Stimulated activated naive CD8-positive, alpha-beta T cell treated with anti-CD3 and anti-CD28 coated beads, Interleukin-15, Interleukin-2, amounts not matched to agents 100 ng/mL and 50 ng/mL, for 24 hours (primary cell): ENCODE results near the gene TRAF5.
A peak's percentile ranks its signal among the peaks of the same experiment; 100 is the strongest.
"Not testable (repeated sequence)": the region's sequence is repeated elsewhere in the genome, so short reads cannot be mapped to it uniquely, and the experiment has no call there.

Experiments
- H3K27ac Mint-ChIP-seq: one replicate; pipeline ENCODE4 v1.8.0; 2021; ENCODE audit warnings: mild to moderate bottlenecking, mixed read lengths
- H3K27me3 Mint-ChIP-seq: one replicate; pipeline ENCODE4 v1.8.0; 2021; ENCODE audit warnings: mixed read lengths
- H3K36me3 Mint-ChIP-seq: one replicate; pipeline ENCODE4 v1.8.0; 2021; ENCODE audit warnings: low read depth, mixed read lengths
- H3K4me1 Mint-ChIP-seq: one replicate; pipeline ENCODE4 v1.8.0; 2021; ENCODE audit warnings: low read depth, mixed read lengths
- H3K4me3 Mint-ChIP-seq: one replicate; pipeline ENCODE4 v1.8.0; 2021; ENCODE audit warnings: mild to moderate bottlenecking, mixed read lengths
- H3K9me3 Mint-ChIP-seq: one replicate; pipeline ENCODE4 v1.8.0; 2021; ENCODE audit warnings: mixed read lengths

The TRAF5 gene

GRCh38 chr1:211375146-211375818, 48.6 kb downstream of the TRAF5 start:
- no peaks in the 10 kb centered on the region for H3K27me3 Mint-ChIP-seq
- peaks cover 59% of the 10 kb centered on the region for H3K36me3 Mint-ChIP-seq
- no peak overlapping the region for H3K4me3 Mint-ChIP-seq
- H3K4me1 Mint-ChIP-seq, result peaks cover 37% of the 10 kb centered on the region
- H3K9me3 Mint-ChIP-seq, result no peaks in the 10 kb centered on the region
- H3K27ac Mint-ChIP-seq, result no peak overlapping the region

GRCh38 chr1:211375949-211376348, 49.3 kb downstream of the TRAF5 start:
- H3K9me3 Mint-ChIP-seq, result no peaks in the 10 kb centered on the region
- no peak overlapping the region for H3K4me3 Mint-ChIP-seq
- peak overlapping the region; percentile 9 for H3K27ac Mint-ChIP-seq
- H3K36me3 Mint-ChIP-seq, result peaks cover 54% of the 10 kb centered on the region
- H3K27me3 Mint-ChIP-seq, result no peaks in the 10 kb centered on the region
- H3K4me1 Mint-ChIP-seq, result peaks cover 42% of the 10 kb centered on the region

- peaks cover 49% of the 10 kb centered on the region for H3K4me1 Mint-ChIP-seq
- no peaks in the 10 kb centered on the region for H3K27me3 Mint-ChIP-seq
- H3K27ac Mint-ChIP-seq, result peak overlapping the region; percentile 57
- H3K36me3 Mint-ChIP-seq, result peaks cover 47% of the 10 kb centered on the region
- H3K9me3 Mint-ChIP-seq, result no peaks in the 10 kb centered on the region
- H3K4me3 Mint-ChIP-seq, result no peak overlapping the region
Measured at GRCh38 chr1:211376807-211377470, 50.3 kb downstream of the TRAF5 start.

GRCh38 chr1:211377539-211378450, 51.2 kb downstream of the TRAF5 start:
- Mint-ChIP-seq H3K27me3 (no peaks in the 10 kb centered on the region), H3K9me3 (no peaks in the 10 kb centered on the region), H3K4me3 (no peak overlapping the region), H3K4me1 (peaks cover 57% of the 10 kb centered on the region), H3K36me3 (peaks cover 42% of the 10 kb centered on the region), H3K27ac (peak overlapping the region; percentile 56)

- no peaks in the 10 kb centered on the region for H3K27me3 Mint-ChIP-seq
- H3K36me3 Mint-ChIP-seq, result peaks cover 42% of the 10 kb centered on the region
- no peaks in the 10 kb centered on the region for H3K9me3 Mint-ChIP-seq
- H3K4me1 Mint-ChIP-seq, result peaks cover 68% of the 10 kb centered on the region
- no peak overlapping the region for H3K4me3 Mint-ChIP-seq
- H3K27ac Mint-ChIP-seq, result peak overlapping the region; percentile 13
Measured at GRCh38 chr1:211378844-211379243, 52.2 kb downstream of the TRAF5 start.

- Mint-ChIP-seq H3K4me3 (no peak overlapping the region), H3K4me1 (peaks cover 69% of the 10 kb centered on the region), H3K27ac (no peak overlapping the region), H3K9me3 (no peaks in the 10 kb centered on the region), H3K36me3 (peaks cover 36% of the 10 kb centered on the region), H3K27me3 (no peaks in the 10 kb centered on the region)
Measured at GRCh38 chr1:211379446-211379845, 52.8 kb downstream of the TRAF5 start.

- peaks cover 19% of the 10 kb centered on the region for H3K36me3 Mint-ChIP-seq
- peaks cover 66% of the 10 kb centered on the region for H3K4me1 Mint-ChIP-seq
- no peaks in the 10 kb centered on the region for H3K9me3 Mint-ChIP-seq
- H3K4me3 Mint-ChIP-seq, result peak overlapping the region; percentile 91
- no peaks in the 10 kb centered on the region for H3K27me3 Mint-ChIP-seq
- H3K27ac Mint-ChIP-seq, result peak overlapping the region; percentile 93
Measured at GRCh38 chr1:211381481-211382181, 55.0 kb downstream of the TRAF5 start.

GRCh38 chr1:211382182-211382713, 55.6 kb downstream of the TRAF5 start:
- H3K27ac Mint-ChIP-seq, result peak overlapping the region; percentile 93
- H3K27me3 Mint-ChIP-seq, result peaks cover 3% of the 10 kb centered on the region
- H3K9me3 Mint-ChIP-seq, result no peaks in the 10 kb centered on the region
- H3K36me3 Mint-ChIP-seq, result peaks cover 17% of the 10 kb centered on the region
- H3K4me1 Mint-ChIP-seq, result peaks cover 61% of the 10 kb centered on the region
- peak overlapping the region; percentile 91 for H3K4me3 Mint-ChIP-seq

GRCh38 chr1:211382714-211383480, 56.3 kb downstream of the TRAF5 start:
- Mint-ChIP-seq H3K27ac (peak overlapping the region; percentile 93), H3K36me3 (peaks cover 11% of the 10 kb centered on the region), H3K4me1 (peaks cover 54% of the 10 kb centered on the region), H3K4me3 (peak overlapping the region; percentile 91), H3K27me3 (peaks cover 3% of the 10 kb centered on the region), H3K9me3 (no peaks in the 10 kb centered on the region)

- H3K9me3 Mint-ChIP-seq, result no peaks in the 10 kb centered on the region
- peaks cover 3% of the 10 kb centered on the region for H3K27me3 Mint-ChIP-seq
- H3K27ac Mint-ChIP-seq, result no peak overlapping the region
- no peak overlapping the region for H3K4me3 Mint-ChIP-seq
- peaks cover 40% of the 10 kb centered on the region for H3K4me1 Mint-ChIP-seq
- H3K36me3 Mint-ChIP-seq, result peaks cover 6% of the 10 kb centered on the region
Measured at GRCh38 chr1:211384524-211384923, 57.9 kb downstream of the TRAF5 start.

- Mint-ChIP-seq H3K4me1 (peaks cover 20% of the 10 kb centered on the region), H3K4me3 (no peak overlapping the region), H3K27ac (no peak overlapping the region), H3K36me3 (no peaks in the 10 kb centered on the region), H3K27me3 (peaks cover 3% of the 10 kb centered on the region), H3K9me3 (no peaks in the 10 kb centered on the region)
Measured at GRCh38 chr1:211386921-211387320, 60.3 kb downstream of the TRAF5 start.

- H3K36me3 Mint-ChIP-seq, result peaks cover 19% of the 10 kb centered on the region
- not testable (repeated sequence) for H3K4me1 Mint-ChIP-seq, H3K9me3 Mint-ChIP-seq, H3K27ac Mint-ChIP-seq, H3K4me3 Mint-ChIP-seq, H3K27me3 Mint-ChIP-seq
Measured at GRCh38 chr1:211390829-211391228, 64.2 kb downstream of the TRAF5 start.

GRCh38 chr1:211393203-211393602, 66.6 kb downstream of the TRAF5 start:
- H3K27ac Mint-ChIP-seq, result no peak overlapping the region
- no peaks in the 10 kb centered on the region for H3K27me3 Mint-ChIP-seq
- H3K4me3 Mint-ChIP-seq, result no peak overlapping the region
- no peaks in the 10 kb centered on the region for H3K9me3 Mint-ChIP-seq
- H3K36me3 Mint-ChIP-seq, result peaks cover 30% of the 10 kb centered on the region
- H3K4me1 Mint-ChIP-seq, result no peaks in the 10 kb centered on the region
